H1 (cell line): Measurements from ENCODE around the gene TACC2. TPM values are rescaled to one million over a fixed set of nuclear protein-coding genes. Genes with fewer than 3 reads are reported as not detected.
A peak's percentile ranks its signal among the peaks of the same experiment; 100 is the strongest.

Source experiments
- CTCF ChIA-PET: fragments of 300-600 bp; sonication (Branson Sonifier 250); formaldehyde crosslinking; loops from one replicate; lab custom pipeline; 2021; ENCODE audit not compliant: partially characterized antibody; lab: Charles Lee
- POLR2A ChIA-PET: fragments of 300-600 bp; sonication (Branson Sonifier 250); formaldehyde crosslinking; loops from one replicate; lab custom pipeline; 2021; ENCODE audit warnings: inconsistent platforms; ENCODE audit not compliant: partially characterized antibody; lab: Charles Lee
- DNase-seq, 2 experiments: peaks; one replicate each; pipeline versions ENCODE4 v3.0.0 to v3.0.0-alpha.2; 2010 to 2022; ENCODE audit warnings: low spot score in 2 of 2, low read depth in 1 of 2, mixed read lengths in 1 of 2
- FAIRE-seq: peaks from 2 replicates; lab custom pipeline; 2011; peaks lifted over from hg19 to GRCh38; lab: Jason Lieb, UNC
- H2AFZ ChIP-seq: 2 replicates; pipeline ENCODE4 v1.8.1; 2012; ENCODE audit warnings: low read length, inconsistent platforms
- H2AK5ac ChIP-seq: 2 replicates; pipeline ENCODE4 v1.6.1; 2013; ENCODE audit warnings: low read depth, low read length
- H2BK120ac ChIP-seq: replicated peaks from 2 replicates; pipeline ENCODE3; 2013; ENCODE audit warnings: low read depth, low read length, inconsistent platforms
- H2BK12ac ChIP-seq: 2 replicates; pipeline ENCODE4 v1.6.1; 2013; ENCODE audit warnings: low read depth, low read length
- H2BK15ac ChIP-seq: 2 replicates; pipeline ENCODE4 v1.6.1; 2013; ENCODE audit warnings: low read length
- H2BK20ac ChIP-seq: 2 replicates; pipeline ENCODE4 v1.6.1; 2013; ENCODE audit warnings: low read length
- H2BK5ac ChIP-seq: 2 replicates; pipeline ENCODE4 v1.6.1; 2013; ENCODE audit warnings: low read depth, low read length
- H3K14ac ChIP-seq: 2 replicates; pipeline ENCODE4 v1.6.1; 2013; ENCODE audit warnings: inconsistent platforms; ENCODE audit not compliant: insufficient read length
- H3K18ac ChIP-seq: 2 replicates; pipeline ENCODE4 v1.6.1; 2013; ENCODE audit warnings: low read length; ENCODE audit errors: extremely low read depth
- H3K23ac ChIP-seq: 2 replicates; pipeline ENCODE4 v1.6.1; 2013; ENCODE audit warnings: inconsistent platforms; ENCODE audit not compliant: insufficient read length
- H3K23me2 ChIP-seq: 2 replicates; pipeline ENCODE4 v1.6.1; 2013; ENCODE audit warnings: low read depth, low read length
- H3K27ac ChIP-seq: 2 replicates; pipeline ENCODE4 v1.6.1; 2011; ENCODE audit warnings: low read depth, low read length, inconsistent platforms
- H3K27me3 ChIP-seq, 4 experiments: replicated peaks in 1 of 4; 1 replicate in 1 of 4; 2 replicates in 3 of 4; pipeline versions ENCODE4 v1.6.1 to v1.8.1; 2011 to 2013; ENCODE audit warnings: low read length in 3 of 4, mild to moderate bottlenecking in 3 of 4, inconsistent platforms in 2 of 4, mixed read lengths in 2 of 4, moderate library complexity in 1 of 4; ENCODE audit not compliant: control insufficient read depth in 3 of 4, insufficient read depth in 3 of 4; ENCODE audit errors: extremely low read depth in 1 of 4
- H3K36me3 ChIP-seq, 4 experiments: 2 replicates each; pipeline versions ENCODE4 v1.6.1 to v1.8.1; 2011 to 2013; ENCODE audit warnings: mild to moderate bottlenecking in 4 of 4, low read length in 3 of 4, moderate library complexity in 2 of 4, control low read depth in 1 of 4, inconsistent platforms in 1 of 4; ENCODE audit not compliant: insufficient read depth in 4 of 4, control insufficient read depth in 2 of 4
- H3K4ac ChIP-seq: replicated peaks from 2 replicates; pipeline ENCODE3; 2013; ENCODE audit warnings: low read length, low read depth, mixed read lengths, inconsistent platforms; ENCODE audit not compliant: insufficient read length
- H3K4me1 ChIP-seq, 4 experiments: replicated peaks in 1 of 4; 1 replicate in 1 of 4; 2 replicates in 3 of 4; pipeline versions ENCODE4 v1.6.1 to v1.8.1; 2011 to 2013; ENCODE audit warnings: low read length in 3 of 4, inconsistent platforms in 2 of 4, mixed read lengths in 1 of 4; ENCODE audit not compliant: insufficient read depth in 4 of 4, control insufficient read depth in 3 of 4
- H3K4me2 ChIP-seq, 2 experiments: 2 replicates each; pipeline versions ENCODE4 v1.6.1 to v1.8.1; 2011 to 2013; ENCODE audit warnings: low read depth in 2 of 2, low read length in 2 of 2, control low read depth in 1 of 2, inconsistent platforms in 1 of 2, mild to moderate bottlenecking in 1 of 2; ENCODE audit not compliant: insufficient read depth in 1 of 2
- H3K4me3 ChIP-seq, 4 experiments: fragments of 200-600, 300-600 bp in 1 of 4; sonication (generic), shearing (Covaris generic), sonication (Bioruptor Twin) in 1 of 4; 2 replicates each; pipeline versions ENCODE4 v1.5.1 to v1.8.1; 2011 to 2016; ENCODE audit warnings: low read length in 4 of 4, low read depth in 3 of 4, control low read depth in 2 of 4, inconsistent platforms in 2 of 4, mild to moderate bottlenecking in 2 of 4, mixed read lengths in 1 of 4, moderate library complexity in 1 of 4; ENCODE audit not compliant: insufficient read depth in 2 of 4; ENCODE audit errors: extremely low read depth in 1 of 4
- H3K56ac ChIP-seq: replicated peaks from 2 replicates; pipeline ENCODE3; 2013; ENCODE audit warnings: low read depth, mild to moderate bottlenecking, mixed read lengths, low read length, inconsistent platforms; ENCODE audit not compliant: insufficient read length
- H3K79me1 ChIP-seq: 2 replicates; pipeline ENCODE4 v1.6.1; 2013; ENCODE audit warnings: low read depth, low read length, control low read depth
- H3K79me2 ChIP-seq, 2 experiments: 2 replicates each; pipeline versions ENCODE4 v1.6.1 to v1.8.1; 2012 to 2013; ENCODE audit warnings: low read length in 2 of 2, mild to moderate bottlenecking in 2 of 2, inconsistent platforms in 1 of 2; ENCODE audit not compliant: insufficient read depth in 2 of 2, control insufficient read depth in 1 of 2
- H3K9ac ChIP-seq, 4 experiments: replicated peaks in 1 of 4; 1 replicate in 1 of 4; 2 replicates in 3 of 4; pipeline versions ENCODE4 v1.6.1 to v1.8.1; 2011 to 2013; ENCODE audit warnings: low read depth in 3 of 4, low read length in 3 of 4, control low read depth in 2 of 4, mild to moderate bottlenecking in 2 of 4, moderate library complexity in 2 of 4, inconsistent platforms in 1 of 4; ENCODE audit errors: extremely low read depth in 1 of 4
- H3K9me3 ChIP-seq, 2 experiments: 2 replicates each; pipeline versions ENCODE4 v1.6.1 to v1.8.1; 2012 to 2013; ENCODE audit warnings: mild to moderate bottlenecking in 2 of 2, moderate library complexity in 2 of 2, control low read depth in 1 of 2, inconsistent platforms in 1 of 2, low read depth in 1 of 2, low read length in 1 of 2, mixed read lengths in 1 of 2; ENCODE audit not compliant: insufficient read depth in 2 of 2
- H4K20me1 ChIP-seq, 2 experiments: replicated peaks in 1 of 2; 2 replicates each; pipeline versions ENCODE3 to v1.8.1; 2011 to 2013; ENCODE audit warnings: inconsistent platforms in 2 of 2, low read length in 2 of 2, mild to moderate bottlenecking in 1 of 2; ENCODE audit not compliant: insufficient read depth in 2 of 2, control insufficient read depth in 1 of 2
- H4K5ac ChIP-seq: 2 replicates; pipeline ENCODE4 v1.6.1; 2013; ENCODE audit warnings: low read length, low read depth, mixed read lengths, inconsistent platforms; ENCODE audit not compliant: insufficient read length
- H4K8ac ChIP-seq: 2 replicates; pipeline ENCODE4 v1.8.0; 2013; ENCODE audit warnings: mild to moderate bottlenecking, moderate library complexity, low read length, inconsistent platforms; ENCODE audit not compliant: insufficient read depth; ENCODE audit errors: extremely low read depth
- H4K91ac ChIP-seq: replicated peaks from 2 replicates; pipeline ENCODE3; 2013; ENCODE audit warnings: low read length, mixed read lengths, inconsistent platforms; ENCODE audit not compliant: insufficient read length
- ATF2 ChIP-seq: IDR thresholded peaks from 2 replicates; pipeline ENCODE4 v1.6.1; 2012; ENCODE audit warnings: low read length, inconsistent platforms
- BACH1 ChIP-seq: IDR thresholded peaks from 2 replicates; pipeline ENCODE4 v1.6.1; 2012; ENCODE audit warnings: low read length, improper control_type of control experiment
- CBX5 ChIP-seq: fragments of 300-800, 300-1000 bp; sonication (generic); IDR thresholded peaks from 2 replicates; pipeline ENCODE4 v1.7.1; 2016; ENCODE audit warnings: antibody characterized with exemption, low read length, low read depth
- CTCF ChIP-seq, 3 experiments: IDR thresholded peaks; 1 replicate in 2 of 3; 2 replicates in 1 of 3; pipeline versions ENCODE4 v1.5.1 to v1.6.1; 2011; ENCODE audit warnings: low read length in 3 of 3, mild to moderate bottlenecking in 3 of 3, inconsistent platforms in 2 of 3, low read depth in 1 of 3, moderate library complexity in 1 of 3; ENCODE audit not compliant: insufficient read depth in 1 of 3; ENCODE audit errors: control extremely low read depth in 1 of 3
- RAD21 ChIP-seq, 2 experiments: IDR thresholded peaks in 1 of 2; conservative IDR thresholded peaks in 1 of 2; 2 replicates each; pipeline ENCODE4 v1.6.1; 2011; ENCODE audit warnings: low read depth in 2 of 2, low read length in 2 of 2, improper control_type of control experiment in 1 of 2, inconsistent platforms in 1 of 2, mild to moderate bottlenecking in 1 of 2, moderate library complexity in 1 of 2
- TCF12 ChIP-seq: IDR thresholded peaks from 2 replicates; pipeline ENCODE4 v1.6.1; 2011; ENCODE audit warnings: low read depth, mild to moderate bottlenecking, low read length
- USF2 ChIP-seq: IDR thresholded peaks from 2 replicates; pipeline ENCODE4 v1.6.1; 2011; ENCODE audit warnings: low read length, improper control_type of control experiment
- WGBS, 2 experiments: shearing (Covaris generic) in 1 of 2; methylation state at CpG; one replicate each; pipeline versions ENCODE4 v1.1.6 to v1.1.7; 2013 to 2015; ENCODE audit warnings: low lambda C conversion rate in 2 of 2, mixed read lengths in 2 of 2, inconsistent platforms in 1 of 2, low coverage in 1 of 2, missing lambda C conversion rate in 1 of 2; ENCODE audit not compliant: insufficient replicate concordance in 2 of 2, insufficient coverage in 1 of 2, insufficient read length in 1 of 2; ENCODE audit errors: extremely low coverage in 1 of 2, missing lambda C conversion rate in 1 of 2; 5-methylcytosine and 5-hydroxymethylcytosine counted together
- polyA plus RNA-seq, 7 experiments: library from polyadenylated mRNA; depleted of rRNA in 3 of 7; stranded (reverse) in 5 of 7; unstranded in 2 of 7; fragments of >200 nt in 5 of 7; fragments of 200-250 nt in 2 of 7; gene quantifications; 1 replicate in 5 of 7; 2 replicates in 1 of 7; 4 replicates in 1 of 7; pipeline versions ENCODE4 v1.2.1 to v1.2.3, GENCODE V29; 2011 to 2013; ENCODE audit warnings: missing spikeins in 2 of 7, mixed read lengths in 2 of 7
- total RNA-seq: library from RNA; stranded (reverse); fragmentation: NEBNext Ultra II Directional; extraction: Animal tissue kit (Norgen Biotek cat#: 25700); gene quantifications from 2 replicates; pipeline ENCODE4 v1.2.1, GENCODE V29; 2021

The TACC2 gene
- total and polyA plus RNA-seq, 2 of the 8 experiments (the other 6 are each of a cell fraction or from before 2014, with no cell fraction given): 21.2 to 46.6 TPM

GRCh38 chr10:122213766-122214165 is 224.8 kb downstream of the TACC2 start:
- no peak for DNase-seq
- Histone ChIP-seq H2BK12ac (no peak overlapping the region), H2BK5ac (no peak overlapping the region; the same call in 1 of the 2 replicates), H3K18ac (no peak overlapping the region), H3K9me3 (no peaks in the 10 kb centered on the region), H3K56ac (no peak overlapping the region), H3K4ac (no peak overlapping the region), H3K4me1 (no peaks in the 10 kb centered on the region; a peak in 1 of 7 replicates), H3K79me1 (peaks cover 2% of the 10 kb centered on the region), H2BK15ac (no peak overlapping the region), H2BK120ac (no peak overlapping the region), H3K23ac (no peak overlapping the region), H4K5ac (no peak overlapping the region), H4K91ac (peak overlapping the region; percentile 13), H2AK5ac (no peak overlapping the region), H3K36me3 (peaks cover 12 to 48% (median 26%) of the 10 kb centered on the region in 4 experiments; a peak in 6 of 8 replicates), H3K23me2 (no peaks in the 10 kb centered on the region), H3K27ac (no peak overlapping the region), H4K8ac (no peak overlapping the region), H4K20me1 (peaks cover 3 to 5% of the 10 kb centered on the region in 2 experiments), H3K14ac (no peak overlapping the region), H3K9ac (no peak overlapping the region), H3K4me2 (no peak overlapping the region), H3K4me3 (no peak overlapping the region), H3K27me3 (no peaks in the 10 kb centered on the region), H2BK20ac (no peak overlapping the region), H3K79me2 (peaks cover 0 to 12% of the 10 kb centered on the region in 2 experiments; a peak in 1 of 4 replicates), H2AFZ (no peak overlapping the region)
- FAIRE-seq: no peak
- 88% methylated on average over 7 of the region's 7 CpGs; no CpG with 5 or more reads in 1 of the 2 experiments for WGBS, 2 experiments
- ChIA-PET POLR2A (interaction anchor here (0.9 to 1.4 kb wide), 2 partner anchors 47 to 49 kb away, joined by 3 read pairs; no protein-coding TSS in a partner anchor), CTCF (interaction anchor here (1.1 to 2.3 kb wide), 10 partner anchors 10 to 97 kb away, joined by 3 to 12 read pairs (median 4); no protein-coding TSS in a partner anchor)
- TF ChIP-seq CBX5 (no peak), RAD21 (IDR thresholded peaks at IDR 0.05 in 1 of 2, conservative IDR thresholded peaks at IDR 0.05 in 1 of 2; ENCODE audit: low read depth in 2 of 2, low read length in 2 of 2) (peak; percentile 42 to 62), USF2 (no peak), BACH1 (no peak), CTCF (IDR thresholded peaks at IDR 0.05; ENCODE audit: control extremely low read depth in 1 of 3, insufficient read depth in 1 of 3, low read depth in 1 of 3, low read length in 3 of 3) (peak; percentile 21 to 39 (median 26)), TCF12 (no peak), ATF2 (no peak)
